Activated CD4-positive, alpha-beta T cell treated with anti-CD3 and anti-CD28 coated beads for 36 hours (primary cell): Measurements from ENCODE around the gene GALR2. TPM values are rescaled to one million over a fixed set of nuclear protein-coding genes. Genes with fewer than 3 reads are reported as not detected.
"Not testable (repeated sequence)": the region's sequence is repeated elsewhere in the genome, so short reads cannot be mapped to it uniquely, and the experiment has no call there.

ENCODE experiments used
- ATAC-seq: fragments of 200-7000 bp; cut with Tn5 transposase; one replicate; pipeline ENCODE4 v1.10.0; 2021; ENCODE audit warnings: mild to moderate bottlenecking, moderate library complexity
- CTCF ChIA-PET: fragments of 350-600 bp; sonication (Branson Sonifier 250); formaldehyde crosslinking; loops from one replicate; lab custom pipeline; 2021; ENCODE audit warnings: antibody characterized with exemption; lab: Charles Lee
- POLR2A ChIA-PET: fragments of 350-600 bp; sonication (Branson Sonifier 250); formaldehyde crosslinking; loops from one replicate; lab custom pipeline; 2021; ENCODE audit warnings: antibody characterized with exemption, inconsistent platforms; lab: Charles Lee
- DNase-seq: peaks from one replicate; pipeline ENCODE4 v3.0.0-alpha.2; 2020
- H3K27ac Mint-ChIP-seq: one replicate; pipeline ENCODE4 v1.8.0; 2021; ENCODE audit warnings: mixed read lengths
- H3K27me3 Mint-ChIP-seq: one replicate; pipeline ENCODE4 v1.8.0; 2021; ENCODE audit warnings: mixed read lengths
- H3K36me3 Mint-ChIP-seq: one replicate; pipeline ENCODE4 v1.8.0; 2021; ENCODE audit warnings: low read depth, mixed read lengths
- H3K4me1 Mint-ChIP-seq: one replicate; pipeline ENCODE4 v1.8.0; 2021; ENCODE audit warnings: mixed read lengths
- H3K4me3 Mint-ChIP-seq: one replicate; pipeline ENCODE4 v1.8.0; 2021; ENCODE audit warnings: mild to moderate bottlenecking, moderate library complexity, mixed read lengths
- H3K9me3 Mint-ChIP-seq: one replicate; pipeline ENCODE4 v1.8.0; 2021; ENCODE audit warnings: low read depth, mixed read lengths
- intact Hi-C, 2 experiments: fragments of 100-400 bp; cut with DNase I in 1 of 2; cut with micrococcal nuclease in 1 of 2; formaldehyde crosslinking; loops; one replicate each; pipeline versions ENCODE4 v1.14.2 to v1.15.1; 2022 to 2024; cut with DNase I, micrococcal nuclease
- total RNA-seq, 2 experiments: library from RNA; stranded (reverse); gene quantifications; one replicate each; pipeline ENCODE4 v1.2.3, GENCODE V29; 2021

GALR2 gene
- total RNA-seq, 2 experiments from 2014 or later = 5.9 to 6.4 TPM

- no peak for DNase-seq
- Mint-ChIP-seq H3K4me3 (no peak overlapping the region), H3K4me1 (peaks cover 3% of the 10 kb centered on the region), H3K36me3 (peaks cover 38% of the 10 kb centered on the region), H3K27ac (peak overlapping the region; percentile 51), H3K9me3 (no peaks in the 10 kb centered on the region), H3K27me3 (no peaks in the 10 kb centered on the region)
- POLR2A ChIA-PET = no interaction called here
- intact Hi-C loops = no loop called here
- ATAC-seq = no peak
- CTCF ChIA-PET = interaction anchor here (0.7 to 1.5 kb wide), 3 partner anchors 18 to 82 kb away, joined by 3 to 5 read pairs (median 5); no protein-coding TSS in a partner anchor
Measured at GRCh38 chr17:76038050-76038449, 36.5 kb upstream of the GALR2 start.

GRCh38 chr17:76039121-76039520 lies 35.5 kb upstream of the GALR2 start:
- Mint-ChIP-seq H3K9me3 (no peaks in the 10 kb centered on the region), H3K4me1 (peaks cover 3% of the 10 kb centered on the region), H3K27ac (no peak overlapping the region), H3K27me3 (no peaks in the 10 kb centered on the region), H3K36me3 (peaks cover 49% of the 10 kb centered on the region), H3K4me3 (no peak overlapping the region)
- DNase-seq = no peak
- no peak for ATAC-seq
- intact Hi-C loops = no loop called here
- CTCF ChIA-PET = no interaction called here
- POLR2A ChIA-PET = no interaction called here

GRCh38 chr17:76040376-76040775 lies 34.2 kb upstream of the GALR2 start:
- H3K9me3 Mint-ChIP-seq = no peaks in the 10 kb centered on the region
- DNase-seq = no peak
- peaks cover 3% of the 10 kb centered on the region for H3K4me1 Mint-ChIP-seq
- no peaks in the 10 kb centered on the region for H3K27me3 Mint-ChIP-seq
- intact Hi-C loops = no loop called here
- peaks cover 62% of the 10 kb centered on the region for H3K36me3 Mint-ChIP-seq
- no peak for ATAC-seq
- H3K27ac Mint-ChIP-seq = no peak overlapping the region
- ChIA-PET POLR2A (no interaction called here), CTCF (interaction anchor here (0.9 to 1.7 kb wide), 2 partner anchors 23 to 26 kb away, joined by 4 to 6 read pairs; no protein-coding TSS in a partner anchor)
- no peak overlapping the region for H3K4me3 Mint-ChIP-seq

- DNase-seq, H3K9me3 Mint-ChIP-seq, H3K4me1 Mint-ChIP-seq, intact Hi-C loops, ATAC-seq, POLR2A ChIA-PET, H3K27ac Mint-ChIP-seq, H3K27me3 Mint-ChIP-seq, H3K4me3 Mint-ChIP-seq: not testable (repeated sequence)
- CTCF ChIA-PET = interaction anchor here (1.4 kb wide), 1 partner anchor 257 kb away, joined by 3 read pairs; no protein-coding TSS in a partner anchor
- H3K36me3 Mint-ChIP-seq = peaks cover 73% of the 10 kb centered on the region
Measured at GRCh38 chr17:76042868-76043267, 31.7 kb upstream of the GALR2 start.

- ChIA-PET POLR2A (interaction anchor here (0.7 kb wide), 1 partner anchor 26 kb away, joined by 3 read pairs; no protein-coding TSS in a partner anchor), CTCF (interaction anchor here (1.2 kb wide), 1 partner anchor 30 kb away, joined by 3 read pairs; no protein-coding TSS in a partner anchor)
- ATAC-seq, H3K9me3 Mint-ChIP-seq, H3K4me3 Mint-ChIP-seq, H3K4me1 Mint-ChIP-seq, H3K27ac Mint-ChIP-seq, intact Hi-C loops, DNase-seq, H3K27me3 Mint-ChIP-seq: not testable (repeated sequence)
- peaks cover 71% of the 10 kb centered on the region for H3K36me3 Mint-ChIP-seq
Measured at GRCh38 chr17:76044475-76045007, 30.0 kb upstream of the GALR2 start.

GRCh38 chr17:76046064-76046463 lies 28.5 kb upstream of the GALR2 start:
- H3K27me3 Mint-ChIP-seq = no peaks in the 10 kb centered on the region

GRCh38 chr17:76048025-76048605 lies 26.5 kb upstream of the GALR2 start:
- no peak for ATAC-seq
- H3K9me3 Mint-ChIP-seq = no peaks in the 10 kb centered on the region
- H3K4me1 Mint-ChIP-seq = peaks cover 24% of the 10 kb centered on the region
- intact Hi-C loops = loop anchor here in 1 of 2 experiments (2.0 kb wide), 1 partner anchor 23 kb away; no protein-coding TSS in a partner anchor
- H3K27ac Mint-ChIP-seq = peak overlapping the region; percentile 1
- peaks cover 71% of the 10 kb centered on the region for H3K36me3 Mint-ChIP-seq
- ChIA-PET POLR2A (no interaction called here), CTCF (interaction anchor here (1.7 kb wide), 1 partner anchor 8 kb away, joined by 3 read pairs; no protein-coding TSS in a partner anchor)
- DNase-seq = no peak
- H3K27me3 Mint-ChIP-seq = no peaks in the 10 kb centered on the region
- H3K4me3 Mint-ChIP-seq = no peak overlapping the region

More at GRCh38 chr17:76046064-76046463, 28.5 kb upstream of the GALR2 start:
- Mint-ChIP-seq H3K4me3 (no peak overlapping the region), H3K9me3 (no peaks in the 10 kb centered on the region), H3K27ac (no peak overlapping the region), H3K4me1 (peaks cover 21% of the 10 kb centered on the region), H3K36me3 (peaks cover 77% of the 10 kb centered on the region)
- POLR2A ChIA-PET = no interaction called here
- CTCF ChIA-PET = interaction anchor here (0.5 to 0.8 kb wide), 3 partner anchors 41 to 67 kb away, joined by 3 to 4 read pairs (median 3); no protein-coding TSS in a partner anchor
- intact Hi-C loops = no loop called here
- ATAC-seq (no peak), DNase-seq (no peak)

GRCh38 chr17:76048711-76049110 lies 25.9 kb upstream of the GALR2 start:
- peaks cover 29% of the 10 kb centered on the region for H3K4me1 Mint-ChIP-seq
- no peaks in the 10 kb centered on the region for H3K27me3 Mint-ChIP-seq
- ChIA-PET POLR2A (no interaction called here), CTCF (interaction anchor here (0.6 to 1.7 kb wide), 2 partner anchors 9 to 17 kb away, joined by 3 read pairs; no protein-coding TSS in a partner anchor)
- DNase-seq = no peak
- H3K36me3 Mint-ChIP-seq = peaks cover 69% of the 10 kb centered on the region
- no peak overlapping the region for H3K4me3 Mint-ChIP-seq
- H3K9me3 Mint-ChIP-seq = no peaks in the 10 kb centered on the region
- peak overlapping the region; percentile 11 for H3K27ac Mint-ChIP-seq
- intact Hi-C loops = loop anchor here in 1 of 2 experiments (2.0 kb wide), 1 partner anchor 22 kb away; no protein-coding TSS in a partner anchor
- ATAC-seq = no peak

- Mint-ChIP-seq H3K4me1 (peaks cover 34% of the 10 kb centered on the region), H3K4me3 (no peak overlapping the region), H3K27me3 (no peaks in the 10 kb centered on the region), H3K36me3 (peaks cover 69% of the 10 kb centered on the region), H3K9me3 (no peaks in the 10 kb centered on the region), H3K27ac (peak overlapping the region; percentile 11)
- no peak for ATAC-seq
- intact Hi-C loops = loop anchor here in 1 of 2 experiments (2.0 kb wide), 1 partner anchor 22 kb away; no protein-coding TSS in a partner anchor
- ChIA-PET CTCF (interaction anchor here (0.6 to 1.7 kb wide), 3 partner anchors 9 to 230 kb away, joined by 3 read pairs; no protein-coding TSS in a partner anchor), POLR2A (interaction anchor here (0.5 kb wide), 1 partner anchor 55 kb away, joined by 3 read pairs; no protein-coding TSS in a partner anchor)
- no peak for DNase-seq
Measured at GRCh38 chr17:76049239-76049638, 25.3 kb upstream of the GALR2 start.

- POLR2A ChIA-PET = no interaction called here
- CTCF ChIA-PET = interaction anchor here (0.7 to 1.7 kb wide), 3 partner anchors 10 to 230 kb away, joined by 3 to 4 read pairs (median 3); no protein-coding TSS in a partner anchor
- H3K27me3 Mint-ChIP-seq = no peaks in the 10 kb centered on the region
- no peak overlapping the region for H3K4me3 Mint-ChIP-seq
- intact Hi-C loops = loop anchor here in 1 of 2 experiments (2.0 kb wide), 1 partner anchor 21 kb away; no protein-coding TSS in a partner anchor
- peaks cover 36% of the 10 kb centered on the region for H3K4me1 Mint-ChIP-seq
- H3K36me3 Mint-ChIP-seq = peaks cover 62% of the 10 kb centered on the region
- H3K27ac Mint-ChIP-seq = no peak overlapping the region
- DNase-seq = no peak
- ATAC-seq = no peak
- no peaks in the 10 kb centered on the region for H3K9me3 Mint-ChIP-seq
Measured at GRCh38 chr17:76049836-76050537, 24.6 kb upstream of the GALR2 start.
